ENCODE measurements around the gene SYNE2. TPM values are rescaled to one million over a fixed set of nuclear protein-coding genes. Genes with fewer than 3 reads are reported as not detected.

SYNE2 gene
- polyA plus RNA-seq, 10 donors, result 44.3 to 66.5 (median 52.4) TPM

- DNase-seq, result peak; percentile 29 to 77 (median 51)
Observed at GRCh38 chr14:63910583-63911363, 58.0 kb downstream of the SYNE2 start.

GRCh38 chr14:63911404-63911803 is 58.6 kb downstream of the SYNE2 start:
- DNase-seq, result no peak

- DNase-seq, result no peak
Observed at GRCh38 chr14:63912286-63912685, 59.5 kb downstream of the SYNE2 start.

- DNase-seq, result no peak
Observed at GRCh38 chr14:63918411-63918810, 65.6 kb downstream of the SYNE2 start.

GRCh38 chr14:63922696-63923421 is 70.1 kb downstream of the SYNE2 start:
- DNase-seq, result no peak

- DNase-seq, result no peak
Observed at GRCh38 chr14:63923422-63923752, 70.6 kb downstream of the SYNE2 start.

GRCh38 chr14:63924375-63924774 is 71.6 kb downstream of the SYNE2 start:
- DNase-seq, result no peak

- no peak for DNase-seq
Observed at GRCh38 chr14:63926641-63927040, 73.8 kb downstream of the SYNE2 start.

- peak in 1 of 3 donors; percentile 11 for DNase-seq
Observed at GRCh38 chr14:63928744-63929174, 76.0 kb downstream of the SYNE2 start.

GRCh38 chr14:63933110-63933509 is 80.3 kb downstream of the SYNE2 start:
- DNase-seq, result no peak

- DNase-seq, result no peak
Observed at GRCh38 chr14:63933711-63934110, 80.9 kb downstream of the SYNE2 start.

- no peak for DNase-seq
Observed at GRCh38 chr14:63938198-63939005, 85.6 kb downstream of the SYNE2 start.

GRCh38 chr14:63939006-63939270 is 86.1 kb downstream of the SYNE2 start:
- DNase-seq, result no peak

- no peak for DNase-seq
Observed at GRCh38 chr14:63940387-63940786, 87.6 kb downstream of the SYNE2 start.

- no peak for DNase-seq
Observed at GRCh38 chr14:63941023-63941422, 88.2 kb downstream of the SYNE2 start.

- DNase-seq, result no peak
Observed at GRCh38 chr14:63949696-63950095, 96.9 kb downstream of the SYNE2 start.

GRCh38 chr14:63951021-63951420 is 98.2 kb downstream of the SYNE2 start:
- DNase-seq, result no peak

GRCh38 chr14:63951429-63951828 is 98.6 kb downstream of the SYNE2 start:
- DNase-seq, result no peak

- no peak for DNase-seq
Observed at GRCh38 chr14:63952053-63952932, 99.5 kb downstream of the SYNE2 start.

- DNase-seq, result no peak
Observed at GRCh38 chr14:63952933-63953437, 100.2 kb downstream of the SYNE2 start.

- no peak for DNase-seq
Observed at GRCh38 chr14:63956326-63956725, 103.5 kb downstream of the SYNE2 start.

Measured in muscle of back (tissue), 11 donors.